ENCODE results near the gene MEA1.

MEA1 gene

DNA sequence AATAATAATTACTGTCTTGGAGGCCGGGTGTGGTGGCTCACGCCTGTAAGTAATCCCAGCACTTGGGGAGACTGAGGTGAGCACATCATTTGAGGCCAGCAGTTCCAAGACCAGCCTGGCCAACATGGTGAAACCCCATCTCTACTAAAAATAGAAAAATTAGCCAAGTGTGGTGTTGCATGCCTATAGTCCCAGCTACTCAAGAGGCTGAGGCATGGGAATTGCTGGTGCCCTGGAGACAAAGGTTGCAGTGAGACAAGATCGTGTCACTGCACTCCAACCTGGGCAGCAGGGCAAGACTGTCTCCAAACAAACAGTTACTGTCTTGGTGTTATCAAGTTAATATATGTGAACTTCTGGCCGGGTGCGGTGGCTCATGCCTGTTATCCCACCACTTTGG lies 12.6 kb upstream of the MEA1 start:
- H3K27ac ChIP-seq: no peak overlapping the region
- TF ChIP-seq, protein P1, sequence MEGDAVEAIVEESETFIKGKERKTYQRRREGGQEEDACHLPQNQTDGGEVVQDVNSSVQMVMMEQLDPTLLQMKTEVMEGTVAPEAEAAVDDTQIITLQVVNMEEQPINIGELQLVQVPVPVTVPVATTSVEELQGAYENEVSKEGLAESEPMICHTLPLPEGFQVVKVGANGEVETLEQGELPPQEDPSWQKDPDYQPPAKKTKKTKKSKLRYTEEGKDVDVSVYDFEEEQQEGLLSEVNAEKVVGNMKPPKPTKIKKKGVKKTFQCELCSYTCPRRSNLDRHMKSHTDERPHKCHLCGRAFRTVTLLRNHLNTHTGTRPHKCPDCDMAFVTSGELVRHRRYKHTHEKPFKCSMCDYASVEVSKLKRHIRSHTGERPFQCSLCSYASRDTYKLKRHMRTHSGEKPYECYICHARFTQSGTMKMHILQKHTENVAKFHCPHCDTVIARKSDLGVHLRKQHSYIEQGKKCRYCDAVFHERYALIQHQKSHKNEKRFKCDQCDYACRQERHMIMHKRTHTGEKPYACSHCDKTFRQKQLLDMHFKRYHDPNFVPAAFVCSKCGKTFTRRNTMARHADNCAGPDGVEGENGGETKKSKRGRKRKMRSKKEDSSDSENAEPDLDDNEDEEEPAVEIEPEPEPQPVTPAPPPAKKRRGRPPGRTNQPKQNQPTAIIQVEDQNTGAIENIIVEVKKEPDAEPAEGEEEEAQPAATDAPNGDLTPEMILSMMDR (conservative IDR thresholded peaks at IDR 0.05): no peak

DNA sequence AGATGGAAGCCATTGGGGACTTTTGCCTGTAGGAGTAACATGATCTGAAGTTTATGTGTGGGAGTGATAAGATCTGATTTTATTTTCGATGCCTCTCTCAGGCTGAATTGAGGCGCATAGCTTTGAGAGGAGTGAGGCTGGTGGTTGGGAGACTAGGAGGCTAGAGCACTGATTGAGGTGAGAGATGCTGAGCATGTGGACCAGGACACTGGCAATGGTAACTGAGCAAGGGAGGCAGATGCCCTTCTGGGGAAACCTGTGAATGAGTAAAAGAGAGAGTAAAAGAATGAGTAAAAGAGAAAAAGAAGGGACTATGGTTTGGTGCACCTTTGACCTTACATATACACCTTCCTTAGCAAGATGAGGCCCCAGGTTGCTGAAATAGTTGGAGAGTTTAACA lies 10.7 kb upstream of the MEA1 start:
- TF ChIP-seq, protein P1 (conservative IDR thresholded peaks at IDR 0.05): no peak
- no peak overlapping the region for H3K27ac ChIP-seq

DNA sequence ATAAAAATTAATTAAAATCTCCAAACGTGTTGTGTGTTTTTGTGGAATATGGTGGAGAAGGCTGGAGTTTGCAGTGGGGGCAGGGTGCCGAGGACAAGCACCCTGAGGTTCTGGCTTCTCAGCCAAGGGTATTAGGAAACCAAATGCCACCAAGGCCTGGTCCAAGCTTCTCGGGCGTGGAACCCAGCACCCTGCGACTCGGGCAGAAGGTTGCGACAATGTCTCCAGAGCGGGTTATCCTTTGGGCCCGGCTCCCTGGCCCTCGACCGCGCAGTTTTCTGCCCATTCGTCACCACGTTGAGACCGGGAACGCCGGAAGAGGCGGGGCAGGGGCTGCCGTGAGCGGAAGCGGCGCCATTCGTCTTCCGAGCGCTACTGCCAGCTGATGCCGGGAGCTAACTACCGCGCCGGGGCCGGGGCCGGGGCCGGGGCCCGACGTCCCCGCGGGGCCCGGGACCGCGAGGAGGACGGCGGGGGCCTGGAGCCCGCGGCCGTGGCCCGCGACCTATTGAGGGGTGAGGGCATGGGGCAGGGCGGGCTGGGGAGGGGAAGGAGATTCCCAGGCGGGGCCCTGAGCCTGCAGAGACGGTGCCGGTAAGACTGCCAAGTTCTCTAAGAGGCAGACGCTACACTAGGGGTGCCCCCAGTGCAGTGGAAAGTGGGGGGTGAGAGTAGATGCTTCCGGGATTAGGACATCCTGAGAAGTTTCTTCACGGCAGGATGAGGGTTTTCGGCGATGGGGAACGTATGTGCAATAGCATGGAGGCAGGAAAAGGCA lies 7.7 kb upstream of the MEA1 start, which contains the start of gene RRP36:
TSS of gene RRP36 (plus strand) at position 354 of the 778 bp plus-strand sequence. CDS start at position 386, 32 bp downstream.
- TF ChIP-seq, protein P1 (conservative IDR thresholded peaks at IDR 0.05): no peak
- H3K27ac ChIP-seq: peak within 1 kb of the TSS; percentile 84

DNA sequence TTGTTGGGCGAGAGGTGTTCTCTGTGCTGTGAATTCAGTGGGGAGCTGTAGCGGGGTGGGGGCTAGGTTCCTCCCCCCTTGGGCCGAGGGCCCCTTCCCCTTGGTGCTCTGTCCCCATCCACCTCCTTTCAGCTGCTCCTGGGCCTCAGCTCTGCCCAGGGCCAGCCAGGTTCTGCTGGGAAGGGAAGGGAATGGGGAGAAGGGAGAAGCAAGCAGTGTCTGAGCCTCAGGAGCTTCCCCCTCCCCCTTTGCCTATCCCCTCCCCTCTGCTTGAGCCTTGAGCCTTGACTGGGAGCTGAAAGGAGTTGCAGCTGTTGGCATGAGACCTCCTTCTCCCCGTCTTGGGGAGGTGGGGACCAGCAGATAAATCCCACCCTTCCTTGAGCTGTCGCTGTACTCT lies 7.1 kb upstream of the MEA1 start:
- peak overlapping the region; percentile 84 for H3K27ac ChIP-seq
- TF ChIP-seq, protein P1 (conservative IDR thresholded peaks at IDR 0.05): no peak

DNA sequence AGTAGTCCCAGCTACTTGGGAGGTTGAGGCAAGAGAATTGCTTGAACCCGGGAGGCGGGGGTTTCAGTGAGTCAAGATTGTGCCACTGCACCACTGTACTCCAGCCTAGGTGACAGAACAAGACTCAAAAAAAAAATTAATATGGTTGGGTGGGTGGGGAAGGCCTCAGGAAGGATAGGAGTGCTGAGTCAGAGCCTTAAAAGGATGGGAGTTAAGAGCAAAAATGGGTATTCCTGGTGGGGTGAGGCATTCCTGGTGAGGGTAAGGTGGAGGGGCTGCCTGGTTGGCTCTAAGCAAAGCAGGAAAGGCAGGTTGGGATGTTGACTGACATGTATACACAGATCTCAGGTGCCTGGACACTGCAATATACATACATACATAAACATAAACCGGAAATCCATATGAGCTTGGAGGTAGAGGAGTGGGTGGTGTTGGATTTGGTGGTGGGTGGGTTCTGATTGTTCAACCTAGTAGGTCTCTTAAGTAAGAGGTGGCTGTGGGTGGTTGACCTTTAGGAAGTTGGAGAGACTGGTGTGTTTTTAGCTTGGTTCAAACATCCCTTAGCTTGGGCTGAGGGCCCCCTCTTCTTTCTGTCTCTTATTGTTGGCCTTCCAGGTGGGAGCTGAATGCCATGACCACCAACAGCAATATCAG lies 6.4 kb upstream of the MEA1 start:
- TF ChIP-seq, protein P1 (conservative IDR thresholded peaks at IDR 0.05): no peak
- 0 out of 2 replicates have a peak overlapping the region, but pooled peaks have one; percentile 84 for H3K27ac ChIP-seq

DNA sequence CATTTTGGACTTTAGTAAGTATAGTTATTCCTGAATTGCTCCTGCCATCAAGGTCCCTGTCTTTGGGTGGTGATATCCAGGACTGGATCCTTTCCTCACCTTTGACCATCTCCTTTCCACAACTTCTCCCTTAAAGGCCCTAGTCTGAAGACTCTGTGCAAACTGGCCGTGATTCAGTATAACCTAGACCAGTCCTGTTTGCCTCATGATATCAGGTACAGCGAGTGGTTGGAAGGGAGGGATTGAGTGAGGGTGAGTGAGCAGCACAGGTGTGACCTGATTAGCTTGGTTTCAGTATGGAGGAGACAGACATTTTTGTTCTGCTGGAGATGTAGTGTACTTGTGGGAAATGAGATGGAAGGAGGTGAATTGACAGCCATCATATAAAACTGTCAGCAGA lies 5.4 kb upstream of the MEA1 start:
- TF ChIP-seq, protein P1 (conservative IDR thresholded peaks at IDR 0.05): no peak

DNA sequence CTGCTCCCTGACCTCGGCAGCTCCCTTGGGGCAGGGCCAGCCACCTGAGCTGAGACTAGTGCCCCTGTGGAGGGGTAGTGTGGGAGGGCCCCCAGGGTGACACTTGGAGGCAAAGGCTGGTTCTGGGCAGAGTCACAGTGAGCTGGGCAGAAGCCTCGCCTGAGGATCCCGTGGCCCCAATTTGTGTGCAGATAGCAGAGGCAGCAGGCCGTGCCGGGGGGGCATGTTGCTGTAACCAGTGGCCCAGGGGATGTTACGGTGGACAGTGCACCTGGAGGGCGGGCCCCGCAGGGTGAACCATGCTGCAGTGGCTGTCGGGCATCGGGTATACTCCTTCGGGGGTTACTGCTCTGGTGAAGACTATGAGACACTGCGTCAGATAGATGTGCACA lies 3.2 kb upstream of the MEA1 start:
- TF ChIP-seq, protein P1 (conservative IDR thresholded peaks at IDR 0.05): no peak
- H3K27ac ChIP-seq: no peak overlapping the region

More for the DNA sequence above, 5.4 kb upstream of the MEA1 start:
- no peak overlapping the region for H3K27ac ChIP-seq
